Suprapubic skin (tissue), 3 donors: Measurements from ENCODE around the gene SNX12.

Experiments used
- EP300 ChIP-seq: sonication (generic); formaldehyde crosslinking; IDR thresholded peaks from one replicate; pipeline ENCODE4 v1.6.1; 2017; ENCODE audit warnings: antibody characterized with exemption
- POLR2A ChIP-seq, 2 donors: fragments of 450-650 bp; IDR thresholded peaks; one replicate each; pipeline ENCODE4 v1.6.1; 2017; ENCODE audit warnings: antibody characterized with exemption in 2 of 2, mild to moderate bottlenecking in 2 of 2, moderate library complexity in 2 of 2
- TF ChIP-seq, protein P1 (sequence below), 2 donors: fragments of 200-600 bp in 1 of 2; fragments of 450-650 bp in 1 of 2; sonication (generic) in 1 of 2; IDR thresholded peaks; one replicate each; pipeline ENCODE4 v1.5.1; 2016 to 2019; ENCODE audit warnings: antibody characterized with exemption in 2 of 2, mild to moderate bottlenecking in 1 of 2, moderate library complexity in 1 of 2

GRCh38 chrX:71053217-71053621, 14.9 kb downstream of the SNX12 start:
- TF ChIP-seq, protein P1, sequence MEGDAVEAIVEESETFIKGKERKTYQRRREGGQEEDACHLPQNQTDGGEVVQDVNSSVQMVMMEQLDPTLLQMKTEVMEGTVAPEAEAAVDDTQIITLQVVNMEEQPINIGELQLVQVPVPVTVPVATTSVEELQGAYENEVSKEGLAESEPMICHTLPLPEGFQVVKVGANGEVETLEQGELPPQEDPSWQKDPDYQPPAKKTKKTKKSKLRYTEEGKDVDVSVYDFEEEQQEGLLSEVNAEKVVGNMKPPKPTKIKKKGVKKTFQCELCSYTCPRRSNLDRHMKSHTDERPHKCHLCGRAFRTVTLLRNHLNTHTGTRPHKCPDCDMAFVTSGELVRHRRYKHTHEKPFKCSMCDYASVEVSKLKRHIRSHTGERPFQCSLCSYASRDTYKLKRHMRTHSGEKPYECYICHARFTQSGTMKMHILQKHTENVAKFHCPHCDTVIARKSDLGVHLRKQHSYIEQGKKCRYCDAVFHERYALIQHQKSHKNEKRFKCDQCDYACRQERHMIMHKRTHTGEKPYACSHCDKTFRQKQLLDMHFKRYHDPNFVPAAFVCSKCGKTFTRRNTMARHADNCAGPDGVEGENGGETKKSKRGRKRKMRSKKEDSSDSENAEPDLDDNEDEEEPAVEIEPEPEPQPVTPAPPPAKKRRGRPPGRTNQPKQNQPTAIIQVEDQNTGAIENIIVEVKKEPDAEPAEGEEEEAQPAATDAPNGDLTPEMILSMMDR (IDR thresholded peaks at IDR 0.05): no peak
- no peak for TF ChIP-seq EP300
- no peak for TF ChIP-seq POLR2A (IDR thresholded peaks at IDR 0.05)
